GM15510 (cell line): ENCODE results near the gene ARRDC2.

Source experiments
- POLR2A ChIP-seq: IDR thresholded peaks from 3 replicates; pipeline ENCODE4 v1.6.1; 2011; ENCODE audit warnings: borderline replicate concordance; ENCODE audit not compliant: insufficient read length; ENCODE audit errors: extremely low read depth

Gene ARRDC2

DNA sequence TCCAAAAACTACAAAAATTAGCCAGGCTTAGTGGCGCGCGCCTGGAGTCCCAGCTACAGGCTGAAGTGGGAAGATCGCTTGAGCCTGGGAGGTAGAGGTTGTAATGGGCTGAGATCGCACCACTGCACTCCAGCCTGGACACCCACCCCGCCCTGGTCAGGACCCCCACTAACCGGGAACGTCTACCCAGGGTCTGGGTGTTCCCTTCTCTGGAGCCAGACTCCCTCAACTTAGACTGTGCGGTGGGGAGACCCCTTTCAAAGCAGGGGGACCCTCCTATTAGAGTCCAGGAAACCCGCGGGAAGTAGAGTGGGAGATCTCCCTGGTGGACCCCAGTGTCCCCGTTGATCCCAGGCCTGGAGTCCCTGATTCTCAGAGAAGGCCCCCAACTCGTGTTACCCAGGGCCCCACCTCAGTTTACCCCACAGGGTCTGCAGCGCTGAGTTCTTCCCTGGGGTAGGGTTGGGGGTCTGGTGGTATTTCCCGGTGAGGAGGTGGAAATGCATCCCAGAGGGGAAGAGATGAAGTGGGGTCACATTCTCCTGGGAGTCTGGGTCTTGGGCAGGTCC is 6.1 kb upstream of the ARRDC2 start:
- no peak for TF ChIP-seq POLR2A

DNA sequence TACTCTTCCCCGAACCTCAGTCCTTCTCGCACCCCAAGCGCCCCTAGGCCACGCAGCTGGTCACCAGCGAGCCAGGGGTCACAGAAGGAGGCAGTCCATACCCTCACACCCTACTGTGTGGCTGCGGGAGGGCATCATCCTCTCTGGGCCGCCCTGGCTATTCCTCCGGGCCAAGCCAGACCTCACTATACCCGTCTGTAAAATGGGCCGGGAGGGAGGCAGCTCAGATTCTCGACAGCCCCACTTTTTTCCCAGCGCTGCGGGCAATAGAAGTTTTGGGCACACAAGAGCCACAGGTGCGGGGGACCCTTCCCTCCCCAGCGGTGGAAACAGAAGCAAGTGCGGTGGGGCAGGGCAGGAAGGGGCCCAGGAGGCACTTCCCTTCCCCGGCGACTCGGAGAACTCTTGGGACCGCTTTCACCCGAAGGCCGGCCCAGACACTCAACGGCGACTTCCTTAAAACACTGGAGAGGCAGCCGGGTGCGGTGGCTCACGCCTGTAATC is 5.6 kb upstream of the ARRDC2 start:
- TF ChIP-seq POLR2A = no peak

DNA sequence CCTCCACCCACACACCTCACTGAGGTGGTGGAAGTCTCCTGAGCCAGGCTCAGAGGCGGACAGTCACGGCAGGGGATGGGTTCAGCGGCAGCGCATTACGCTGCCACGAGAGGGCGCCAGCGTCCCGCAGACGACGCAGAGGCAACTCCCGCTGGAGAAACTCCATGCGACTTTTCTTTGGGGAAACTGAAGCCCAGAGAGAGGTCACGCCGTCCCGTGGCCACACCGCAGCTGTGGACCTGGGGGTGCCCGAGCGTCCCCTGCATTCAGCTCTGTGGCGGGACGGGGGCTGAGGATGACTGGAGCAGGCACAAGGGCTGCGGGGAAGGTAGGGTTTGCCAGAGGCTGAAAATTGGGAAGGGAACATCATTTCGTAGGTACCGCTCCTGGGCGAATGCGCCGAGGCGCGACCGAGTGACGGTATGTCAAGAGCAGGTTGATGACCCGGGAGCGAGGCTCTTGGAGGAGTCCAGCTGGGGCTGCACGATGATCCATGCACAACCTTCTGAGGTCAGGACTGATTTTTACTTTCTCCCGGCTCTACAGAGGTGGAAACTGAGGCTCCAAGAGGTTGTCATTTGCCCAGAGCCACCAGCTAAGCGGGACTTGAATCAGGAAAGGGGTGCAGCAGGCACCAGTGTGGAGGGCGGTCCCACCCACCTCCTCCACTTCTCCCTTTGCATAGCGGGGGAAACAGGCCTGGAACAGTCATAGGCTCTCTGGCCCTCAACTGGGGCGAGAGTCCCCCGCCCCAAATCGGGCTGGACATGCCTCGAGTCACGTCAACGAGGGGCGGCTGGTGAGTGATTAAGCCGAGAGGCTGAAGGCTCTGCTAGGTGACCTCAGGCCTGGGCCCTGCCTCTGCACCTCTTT is 690 bp upstream of the ARRDC2 start:
- TF ChIP-seq POLR2A = no peak

DNA sequence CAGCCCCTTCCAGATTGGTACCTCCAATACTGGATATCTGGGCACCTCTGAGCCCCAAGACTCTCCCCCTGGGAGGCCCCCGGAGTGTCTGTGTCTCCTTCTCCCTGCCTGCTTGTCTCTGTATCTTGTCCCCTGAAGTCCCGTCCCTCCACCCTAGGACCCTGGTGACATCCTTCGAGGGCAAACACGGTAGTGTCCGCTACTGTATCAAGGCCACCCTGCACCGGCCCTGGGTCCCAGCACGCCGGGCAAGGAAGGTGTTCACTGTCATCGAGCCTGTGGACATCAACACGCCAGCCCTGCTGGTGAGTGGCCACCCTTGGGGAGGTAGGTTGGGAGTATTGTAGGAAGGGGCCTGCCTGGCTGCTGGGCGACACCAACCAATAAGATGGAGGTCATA is 844 bp downstream of the ARRDC2 start:
- no peak for TF ChIP-seq POLR2A

DNA sequence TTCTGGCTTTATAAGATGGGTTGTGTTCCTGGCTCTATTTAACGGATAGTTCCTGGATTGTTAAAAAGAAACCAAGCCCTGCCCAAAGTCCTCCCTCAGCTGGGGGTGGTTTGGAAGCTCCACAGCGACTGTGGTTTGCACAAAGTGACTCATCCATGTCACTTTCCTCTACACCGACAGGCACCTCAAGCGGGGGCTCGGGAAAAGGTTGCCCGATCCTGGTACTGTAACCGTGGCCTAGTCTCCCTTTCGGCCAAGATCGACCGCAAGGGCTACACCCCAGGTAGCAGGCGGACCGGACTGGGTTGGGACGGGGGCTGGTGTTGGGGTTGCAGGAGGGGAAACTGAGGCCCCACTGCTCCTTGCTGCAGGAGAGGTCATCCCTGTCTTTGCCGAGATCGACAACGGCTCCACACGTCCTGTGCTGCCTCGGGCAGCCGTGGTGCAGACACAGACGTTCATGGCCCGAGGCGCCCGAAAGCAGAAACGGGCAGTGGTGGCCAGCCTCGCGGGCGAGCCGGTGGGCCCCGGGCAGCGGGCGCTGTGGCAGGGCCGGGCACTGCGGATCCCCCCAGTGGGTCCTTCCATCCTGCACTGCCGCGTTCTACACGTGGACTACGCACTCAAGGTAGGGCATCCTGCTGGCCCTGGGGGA is 1.6 kb downstream of the ARRDC2 start:
- no peak for TF ChIP-seq POLR2A

DNA sequence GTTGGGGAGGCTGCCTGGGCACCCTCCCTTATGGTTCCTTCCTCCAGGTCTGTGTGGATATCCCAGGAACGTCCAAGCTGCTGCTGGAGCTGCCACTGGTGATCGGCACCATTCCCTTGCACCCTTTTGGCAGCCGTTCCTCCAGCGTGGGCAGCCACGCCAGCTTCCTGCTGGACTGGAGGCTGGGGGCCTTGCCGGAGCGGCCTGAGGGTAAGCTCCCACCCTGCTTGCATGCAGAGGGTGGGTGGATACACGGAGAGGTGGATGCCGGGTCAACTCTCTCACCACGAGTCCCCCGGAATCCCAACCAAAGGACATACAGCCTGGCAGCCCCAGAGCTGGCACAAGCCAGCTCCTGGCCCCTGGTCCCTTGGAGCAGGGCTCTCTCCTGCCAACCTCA is 2.2 kb downstream of the ARRDC2 start:
- TF ChIP-seq POLR2A = no peak

DNA sequence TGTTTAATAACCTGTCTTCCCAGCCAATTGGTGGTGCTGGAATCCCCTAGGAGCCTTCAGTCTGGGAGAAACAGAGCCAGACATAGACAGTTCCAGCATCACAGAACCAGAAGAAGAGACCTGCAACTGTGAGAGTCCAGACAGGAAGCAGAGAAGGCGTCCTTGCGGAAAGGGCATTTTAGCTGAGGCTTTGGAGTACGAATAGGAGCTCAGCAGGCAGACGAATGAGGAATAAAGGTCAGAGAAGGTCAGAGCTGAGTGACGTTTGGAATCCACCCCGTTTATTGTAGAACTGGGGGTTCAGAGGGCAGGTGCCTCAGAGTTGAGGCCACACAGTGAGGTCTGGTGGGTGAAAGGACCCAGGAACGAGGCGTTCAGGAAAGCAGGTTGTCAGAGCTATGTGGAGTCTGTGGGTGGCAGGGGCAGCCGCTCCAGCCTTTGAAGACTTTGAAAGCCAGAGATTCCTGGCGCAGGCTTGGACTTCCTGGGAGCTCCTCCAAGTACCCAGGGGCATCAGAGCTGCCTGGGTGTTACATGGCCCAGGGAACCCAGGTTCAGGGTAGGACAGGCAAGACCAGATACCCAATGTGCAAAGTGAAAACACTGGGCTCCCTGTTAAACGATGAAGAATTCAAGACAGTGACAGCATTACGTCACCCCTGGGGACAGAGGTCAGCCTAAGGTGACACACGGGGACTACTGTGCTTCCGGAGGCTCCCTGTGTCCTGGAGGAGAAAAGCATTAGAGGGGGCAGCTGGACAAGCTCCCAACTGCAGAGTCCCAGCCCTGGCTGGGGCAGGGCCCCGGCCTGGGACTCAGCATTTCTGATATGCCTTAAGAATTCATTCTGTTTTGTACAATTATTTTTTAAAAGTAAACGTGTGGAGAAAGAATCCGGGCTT is 5.5 kb downstream of the ARRDC2 start:
- no peak for TF ChIP-seq POLR2A

DNA sequence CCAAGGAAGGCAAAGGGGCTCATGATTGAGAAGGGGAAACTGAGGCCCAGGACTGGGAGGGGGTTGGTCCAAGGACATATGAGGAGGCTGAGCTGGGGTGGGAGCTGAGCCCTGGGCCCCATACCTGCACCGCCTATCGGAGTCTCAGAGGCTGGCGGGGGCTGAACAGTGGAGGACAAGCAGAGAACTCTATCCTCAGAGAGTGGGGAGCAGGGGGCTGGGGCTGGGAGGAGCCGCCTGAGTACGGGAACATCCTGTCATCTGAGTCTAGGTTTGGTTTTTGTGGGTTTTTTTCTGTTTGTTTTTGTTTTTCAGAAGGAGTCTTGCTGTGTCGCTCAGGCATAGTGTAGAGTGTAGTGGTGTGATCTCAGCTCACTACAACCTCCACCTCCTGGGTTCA is 6.2 kb downstream of the ARRDC2 start:
- TF ChIP-seq POLR2A = no peak

DNA sequence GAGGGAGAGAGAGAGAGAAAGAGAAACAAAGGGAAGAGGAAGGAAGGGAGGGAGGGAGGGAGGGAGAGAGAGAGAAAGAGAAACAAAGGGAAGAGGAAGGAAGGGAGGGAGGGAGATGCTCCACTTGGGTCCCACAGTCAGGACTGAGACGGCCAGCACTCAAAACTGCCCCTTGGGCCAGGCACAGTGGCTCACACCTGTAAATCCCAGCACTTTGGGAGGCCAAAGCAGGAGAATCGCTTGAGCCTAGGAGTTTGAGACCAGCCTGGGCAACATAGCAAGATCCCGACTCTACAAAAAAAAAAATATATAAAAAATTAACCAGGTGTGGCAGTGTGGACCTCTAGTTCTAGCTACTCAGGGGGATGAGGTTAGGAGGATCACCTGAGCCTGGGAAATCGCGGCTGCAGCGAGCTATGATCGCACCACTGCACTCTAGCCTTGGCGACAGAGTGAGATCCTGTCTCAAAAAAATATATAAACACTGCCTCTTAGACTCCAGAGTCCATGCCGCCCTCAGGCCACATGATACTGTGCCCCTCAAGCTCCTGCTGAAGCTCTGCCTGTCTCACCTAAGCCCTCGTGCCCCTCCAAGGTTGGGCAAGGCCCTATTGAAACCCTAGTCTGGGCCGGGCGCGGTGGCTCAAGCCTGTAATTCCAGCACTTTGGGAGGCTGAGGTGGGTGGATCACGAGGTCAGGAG is 8.4 kb downstream of the ARRDC2 start:
- TF ChIP-seq POLR2A = no peak

DNA sequence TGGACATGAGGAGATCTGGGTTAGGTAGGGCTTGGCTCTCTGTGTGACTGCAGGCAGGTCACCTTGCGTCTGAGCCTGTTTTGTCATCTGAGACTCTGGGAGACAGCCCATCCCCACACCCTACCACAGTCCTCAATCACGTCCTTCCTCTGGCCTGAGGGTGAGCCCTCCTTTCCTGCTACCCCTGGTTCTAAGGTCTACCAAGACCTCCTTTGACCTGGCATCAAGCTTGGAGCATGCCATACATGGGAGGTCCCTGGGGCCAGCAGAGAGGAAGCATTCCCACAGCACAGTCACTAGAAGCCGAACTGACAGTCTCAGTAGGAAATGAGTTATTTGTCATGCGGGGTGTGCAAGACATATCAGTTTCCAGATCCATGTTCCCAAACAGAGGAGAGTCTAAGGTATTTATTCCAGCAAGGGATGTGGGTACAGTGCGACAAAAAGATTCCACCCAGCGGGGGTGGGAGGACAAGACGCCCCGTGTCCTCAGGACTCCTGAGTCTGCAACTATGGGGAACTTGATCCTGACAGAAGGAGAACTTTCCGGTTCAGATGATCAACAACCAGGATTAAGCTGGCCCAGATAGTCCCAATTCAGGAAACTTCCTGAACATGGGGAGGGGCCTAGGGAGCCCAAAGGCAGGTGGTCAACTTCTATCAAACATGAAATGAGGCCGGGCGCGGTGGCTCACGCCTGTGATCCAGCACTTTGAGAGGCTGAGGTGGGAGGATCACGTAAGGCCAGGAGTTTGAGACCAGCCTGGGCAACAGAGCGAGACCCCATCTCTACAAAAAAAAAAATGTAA is 9.5 kb downstream of the ARRDC2 start:
- TF ChIP-seq POLR2A = no peak

DNA sequence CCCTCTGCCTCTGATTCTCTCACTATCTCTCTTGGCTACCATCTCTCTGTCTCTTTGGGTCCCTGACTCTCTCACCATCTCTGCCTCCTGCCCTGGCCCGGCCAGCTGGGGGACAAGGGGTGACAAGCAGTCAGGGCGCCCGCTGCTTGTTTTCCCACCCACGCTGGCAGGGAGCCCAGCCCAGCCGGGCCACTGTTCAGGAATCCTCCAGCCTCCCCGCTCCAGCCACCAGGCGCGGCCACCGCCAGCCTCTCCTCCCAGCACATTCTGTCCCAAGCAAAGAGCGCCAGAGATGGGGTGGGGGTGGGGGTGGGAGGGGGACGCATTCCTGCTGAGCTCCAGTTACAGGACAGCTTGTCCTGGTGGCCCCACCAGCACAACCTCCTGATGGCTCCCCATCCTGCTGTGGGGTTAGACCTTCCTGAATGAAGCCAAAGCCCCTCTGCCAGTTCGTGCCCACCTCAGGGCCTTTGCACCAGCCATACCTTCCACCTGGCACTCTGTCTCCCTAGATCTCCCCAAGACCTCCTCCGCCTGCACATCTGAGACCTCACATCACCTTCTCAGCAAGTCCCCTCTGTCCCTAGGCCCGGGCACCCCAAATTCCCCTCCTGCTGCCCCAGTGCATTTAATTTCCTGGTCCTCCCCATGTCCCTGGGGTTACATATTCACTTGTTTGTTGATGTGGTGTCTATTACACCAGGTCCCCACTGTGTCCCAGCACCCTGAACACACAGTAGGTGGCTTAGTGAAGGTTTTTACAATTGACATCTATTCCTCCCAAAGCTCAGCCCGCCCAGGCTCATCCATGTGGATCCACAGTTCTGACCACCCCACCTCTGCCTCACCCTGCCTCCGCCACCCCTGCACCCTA is 12.5 kb downstream of the ARRDC2 start:
- no peak for TF ChIP-seq POLR2A

DNA sequence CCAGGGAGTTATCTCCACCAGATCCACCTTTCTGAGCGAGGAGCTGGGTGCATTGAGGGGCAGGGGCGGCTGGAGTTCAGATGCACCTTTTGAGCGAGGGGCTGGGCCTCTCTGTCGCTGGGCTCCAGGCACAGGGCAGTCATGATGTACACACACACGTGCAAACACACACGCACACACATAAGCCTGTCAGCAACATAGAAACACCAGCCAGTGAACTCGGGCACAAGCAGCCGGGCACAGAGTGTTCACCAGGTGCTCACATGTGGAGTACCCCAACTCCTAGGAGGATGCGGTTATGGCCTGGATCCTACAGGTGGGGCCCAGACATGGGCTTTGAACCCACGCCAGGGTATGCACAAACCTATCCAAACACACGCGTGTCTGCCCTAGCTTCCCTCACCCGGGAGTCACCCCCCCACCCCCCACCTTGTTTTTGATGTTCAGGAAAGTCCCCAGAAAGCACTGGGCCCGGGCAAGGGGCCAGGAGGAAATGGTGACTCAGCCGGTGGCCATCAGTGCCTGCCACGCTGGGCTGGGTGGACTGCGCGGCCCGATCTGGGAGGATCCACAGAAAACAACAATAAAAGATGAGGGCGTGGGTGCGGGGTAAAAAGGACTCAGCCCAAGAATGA is 13.3 kb downstream of the ARRDC2 start:
- TF ChIP-seq POLR2A = no peak

DNA sequence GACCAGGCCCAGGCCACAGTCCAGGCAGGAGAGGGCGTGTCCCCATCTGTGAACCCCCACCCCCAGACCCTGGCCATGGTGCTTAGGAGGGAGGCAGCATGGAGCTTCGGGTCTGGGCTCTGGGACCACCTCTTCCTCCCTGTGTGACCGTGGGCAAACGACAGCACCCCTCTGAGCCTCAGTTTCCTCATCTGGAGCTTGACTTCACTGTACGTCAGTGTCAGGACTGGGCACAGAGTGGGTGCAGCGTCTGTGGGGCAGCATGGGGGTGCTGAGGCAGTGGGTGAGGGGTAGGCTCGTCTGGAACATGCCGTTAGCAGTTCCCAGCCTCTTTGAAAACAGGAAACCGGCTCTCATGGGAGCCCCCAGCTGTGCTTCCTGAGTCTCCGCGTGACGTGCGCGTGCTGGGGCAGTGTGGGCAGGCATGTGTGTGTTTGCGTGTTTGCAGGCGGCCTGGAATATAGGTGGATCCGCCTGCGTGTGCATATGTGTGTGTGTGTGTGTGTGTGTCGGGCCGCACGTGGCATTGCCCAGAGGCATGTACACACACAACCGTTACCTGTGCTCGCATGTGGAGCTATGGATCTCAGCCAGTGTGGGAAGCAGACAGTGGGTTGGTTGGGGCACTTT is 15.8 kb downstream of the ARRDC2 start:
- TF ChIP-seq POLR2A = no peak
